ENCODE data around the gene SLU7. TPM values are rescaled to one million over a fixed set of nuclear protein-coding genes. Genes with fewer than 3 reads are reported as not detected.

SLU7 gene
- total RNA-seq, 1 donor from 2014 or later, result 10.2 TPM

GRCh38 chr5:160369990-160370712 lies 48.7 kb downstream of the SLU7 start, which contains the start of gene C1QTNF2:
TSS of gene C1QTNF2 (minus strand) at chr5:160370626. CDS start at chr5:160355011, 15,615 bp downstream.
- Histone ChIP-seq H3K27me3 (no peaks in the 10 kb centered on the region), H3K27ac (peak within 1 kb of the TSS; percentile 69 to 81), H3K4me3 (peak within 1 kb of the TSS; percentile 82 to 90), H3K4me1 (peaks cover 0 to 13% of the 10 kb centered on the region in 2 donors), H3K36me3 (no peaks in the 10 kb centered on the region), H3K9me3 (no peaks in the 10 kb centered on the region)
- intact Hi-C loops (cut with DNase I), result no loop called here
- peak in 1 of 2 donors; percentile 82 for DNase-seq (ENCODE audit: low spot score in 2 of 2)
- no peak for TF ChIP-seq CTCF (IDR thresholded peaks at IDR 0.05)

DNA sequence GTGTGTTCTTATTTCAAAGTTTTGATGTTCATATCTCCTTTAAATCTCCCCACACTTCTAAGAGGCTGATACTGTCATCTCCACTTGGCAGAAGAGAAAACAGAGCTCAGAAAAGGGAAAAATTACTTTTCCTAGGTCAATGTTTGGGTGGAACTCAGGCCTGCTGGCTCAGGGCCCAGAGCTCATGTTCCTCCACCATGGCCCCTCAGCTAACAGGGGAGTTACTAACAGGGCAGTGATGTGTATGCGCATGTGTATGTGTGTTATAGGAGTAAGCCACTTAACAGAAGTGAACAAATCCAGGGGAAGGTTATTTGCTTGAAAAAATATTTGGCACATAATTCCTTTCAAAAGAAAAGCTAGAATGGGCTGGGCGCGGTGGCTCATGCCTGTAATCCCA lies 51.0 kb downstream of the SLU7 start:
- Histone ChIP-seq H3K9me3 (no peaks in the 10 kb centered on the region), H3K27ac (no peak overlapping the region)

DNA sequence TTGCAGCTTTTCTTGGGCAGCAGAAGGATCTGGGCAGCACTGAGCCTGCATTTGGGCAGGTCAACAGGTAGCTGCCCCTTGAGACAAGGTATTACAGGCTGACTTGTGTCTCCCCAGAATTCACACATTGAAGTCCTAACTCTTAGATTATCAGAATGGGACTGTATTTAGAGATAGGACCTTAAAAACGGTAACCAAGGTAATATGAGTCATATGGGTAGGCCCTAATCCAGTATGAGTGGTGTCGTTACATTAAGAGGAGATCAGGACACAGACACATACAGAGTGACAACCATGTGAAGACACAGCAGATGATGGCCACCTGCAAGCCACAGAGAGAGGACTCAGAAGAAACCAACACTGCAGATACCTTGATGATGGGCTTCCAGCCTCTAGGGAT lies 51.6 kb downstream of the SLU7 start:
- intact Hi-C loops (cut with DNase I), result no loop called here
- Histone ChIP-seq H3K4me3 (no peak overlapping the region), H3K27me3 (no peaks in the 10 kb centered on the region), H3K4me1 (peaks cover 0 to 19% of the 10 kb centered on the region in 2 donors), H3K36me3 (no peaks in the 10 kb centered on the region), H3K27ac (no peak overlapping the region), H3K9me3 (no peaks in the 10 kb centered on the region)
- TF ChIP-seq CTCF (IDR thresholded peaks at IDR 0.05), result no peak
- DNase-seq (ENCODE audit: low spot score in 2 of 2), result no peak

More for the DNA sequence above, 51.0 kb downstream of the SLU7 start:
- TF ChIP-seq CTCF (IDR thresholded peaks at IDR 0.05), result no peak
- H3K27me3 ChIP-seq, result no peaks in the 10 kb centered on the region
- intact Hi-C loops (cut with DNase I), result no loop called here
- no peak overlapping the region for H3K4me3 ChIP-seq
- DNase-seq (ENCODE audit: low spot score in 2 of 2), result no peak
- H3K4me1 ChIP-seq, result peaks cover 0 to 17% of the 10 kb centered on the region in 2 donors
- H3K36me3 ChIP-seq, result no peaks in the 10 kb centered on the region

- H3K4me1 ChIP-seq, result peaks cover 0 to 19% of the 10 kb centered on the region in 2 donors
- no peak for TF ChIP-seq CTCF (IDR thresholded peaks at IDR 0.05)
- H3K36me3 ChIP-seq, result no peaks in the 10 kb centered on the region
- H3K27ac ChIP-seq, result no peak overlapping the region
- DNase-seq (ENCODE audit: low spot score in 2 of 2), result no peak
- no peaks in the 10 kb centered on the region for H3K27me3 ChIP-seq
- no peak overlapping the region for H3K4me3 ChIP-seq
- intact Hi-C loops (cut with DNase I), result no loop called here
- no peaks in the 10 kb centered on the region for H3K9me3 ChIP-seq
These were observed 52.7 kb downstream of the SLU7 start for GRCh38 chr5:160366230-160366629.

DNA sequence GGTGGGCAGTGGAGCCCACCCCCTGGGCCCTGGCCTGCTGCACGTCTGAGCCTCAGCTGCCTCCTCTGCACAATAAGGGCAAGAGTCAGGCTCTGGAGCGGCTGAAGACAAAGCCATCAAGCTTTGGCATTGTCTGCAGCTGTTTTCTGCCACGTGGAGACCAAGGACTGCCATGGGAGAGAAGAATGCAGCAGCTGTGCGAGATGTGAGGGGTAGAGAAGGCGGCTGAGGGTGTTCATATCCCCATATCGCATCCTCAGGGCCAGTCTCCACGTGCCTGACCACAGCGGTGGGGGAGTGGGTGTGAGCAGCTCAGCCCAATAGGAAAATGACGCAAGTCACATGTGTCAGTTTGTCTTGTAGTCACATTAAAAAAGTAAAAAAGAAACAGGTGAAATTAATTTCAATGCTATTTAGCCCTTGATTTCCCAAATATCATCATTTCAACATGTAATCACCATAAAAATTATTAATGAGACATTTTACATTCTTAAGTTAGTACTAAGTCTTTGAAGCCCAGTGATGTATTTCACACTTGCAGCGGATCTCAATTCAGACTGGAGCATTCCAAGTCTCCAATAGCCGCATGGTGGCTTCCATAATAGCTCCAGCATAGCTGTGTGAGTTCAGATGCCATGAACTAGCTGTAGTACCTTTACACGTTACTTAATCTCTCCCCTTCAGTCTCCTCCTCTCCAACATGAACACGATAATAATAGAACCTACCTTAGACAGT lies 55.1 kb downstream of the SLU7 start:
- TF ChIP-seq CTCF (IDR thresholded peaks at IDR 0.05), result no peak
- H3K4me3 ChIP-seq, result no peak overlapping the region
- no peaks in the 10 kb centered on the region for H3K27me3 ChIP-seq
- intact Hi-C loops (cut with DNase I), result no loop called here
- H3K27ac ChIP-seq, result peak overlapping the region; percentile 70 to 73
- H3K9me3 ChIP-seq, result no peaks in the 10 kb centered on the region
- DNase-seq (ENCODE audit: low spot score in 2 of 2), result no peak
- H3K4me1 ChIP-seq, result peaks cover 8 to 23% of the 10 kb centered on the region in 2 donors
- no peaks in the 10 kb centered on the region for H3K36me3 ChIP-seq
